ENCODE measurements around the gene RUNX3. TPM values are rescaled to one million over a fixed set of nuclear protein-coding genes. Genes with fewer than 3 reads are reported as not detected.

Gene RUNX3
- polyA plus RNA-seq, 1 donor (not counting 4 experiments of a cell fraction or from before 2014, with no cell fraction given), result not detected

DNA sequence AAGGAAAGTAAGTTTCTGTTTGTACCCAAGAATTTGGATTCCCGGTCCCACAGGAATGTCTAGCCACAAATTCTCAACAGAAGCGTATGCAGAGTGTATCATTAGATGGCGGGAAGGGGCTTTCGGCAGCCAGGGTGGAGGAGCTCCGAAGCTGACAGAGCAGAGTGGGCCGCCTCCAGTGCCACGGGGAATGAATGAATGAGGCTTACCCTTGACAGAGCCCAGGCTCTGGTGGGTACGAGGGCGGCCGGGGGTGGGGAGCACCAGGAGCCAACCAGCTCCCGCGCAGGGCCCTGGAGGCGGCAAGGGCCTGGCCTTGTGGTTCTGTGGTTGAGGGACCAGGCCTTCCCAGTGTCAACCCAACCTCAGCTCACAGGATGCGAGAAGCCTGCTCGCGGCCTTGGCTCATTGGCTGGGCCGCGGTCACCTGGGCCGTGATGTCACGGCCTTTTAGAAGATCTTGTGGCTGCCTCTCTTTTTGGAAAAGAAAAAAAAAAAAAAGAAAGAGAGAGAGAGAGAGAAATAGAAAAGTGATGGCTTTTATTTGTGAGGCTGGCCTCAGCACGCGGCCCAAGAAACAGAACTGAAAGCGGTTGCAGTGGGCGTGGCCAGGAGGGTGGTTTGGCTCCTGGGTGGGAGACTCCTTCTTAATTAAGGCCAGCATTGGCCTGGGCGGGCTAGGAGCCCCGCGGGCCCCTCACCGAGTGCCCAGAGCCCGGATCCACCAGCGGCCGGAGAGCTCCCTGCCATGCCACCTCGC lies 34.9 kb upstream of the RUNX3 start:
- no peak for FAIRE-seq
- peaks cover 5% of the 10 kb centered on the region for H3K4me1 ChIP-seq (ENCODE audit: control insufficient read depth, extremely low read depth, insufficient read depth, low read length)
- dilution Hi-C loops (cut with MboI; ENCODE audit: extremely low pct_ligation_motif_present, low sequenced_read_pairs), result no loop called here
- peaks cover 12% of the 10 kb centered on the region for H3K27me3 ChIP-seq (ENCODE audit: control insufficient read depth, extremely low read depth, insufficient read depth, low read length)
- H2AFZ ChIP-seq (ENCODE audit: control insufficient read depth, low read length), result no peak overlapping the region
- H3K36me3 ChIP-seq (ENCODE audit: control insufficient read depth in 2 of 2, extremely low read depth in 1 of 2, insufficient read depth in 2 of 2, low read length in 2 of 2), result no peaks in the 10 kb centered on the region
- H3K4me2 ChIP-seq (ENCODE audit: control insufficient read depth, extremely low read depth, insufficient read depth, low read depth, low read length), result no peak overlapping the region
- no peak overlapping the region for H3K4me3 ChIP-seq (ENCODE audit: control insufficient read depth in 2 of 3, extremely low read depth in 1 of 3, insufficient read depth in 2 of 3, low read depth in 1 of 3, low read length in 3 of 3)
- H3K9me1 ChIP-seq (ENCODE audit: control insufficient read depth, extremely low read depth, insufficient read depth, low read length), result no peaks in the 10 kb centered on the region
- H3K9me3 ChIP-seq (ENCODE audit: control insufficient read depth, low read depth, low read length), result no peaks in the 10 kb centered on the region
- H3K79me2 ChIP-seq (ENCODE audit: control insufficient read depth, insufficient read depth, low read length), result no peaks in the 10 kb centered on the region
- TF ChIP-seq, protein P1, sequence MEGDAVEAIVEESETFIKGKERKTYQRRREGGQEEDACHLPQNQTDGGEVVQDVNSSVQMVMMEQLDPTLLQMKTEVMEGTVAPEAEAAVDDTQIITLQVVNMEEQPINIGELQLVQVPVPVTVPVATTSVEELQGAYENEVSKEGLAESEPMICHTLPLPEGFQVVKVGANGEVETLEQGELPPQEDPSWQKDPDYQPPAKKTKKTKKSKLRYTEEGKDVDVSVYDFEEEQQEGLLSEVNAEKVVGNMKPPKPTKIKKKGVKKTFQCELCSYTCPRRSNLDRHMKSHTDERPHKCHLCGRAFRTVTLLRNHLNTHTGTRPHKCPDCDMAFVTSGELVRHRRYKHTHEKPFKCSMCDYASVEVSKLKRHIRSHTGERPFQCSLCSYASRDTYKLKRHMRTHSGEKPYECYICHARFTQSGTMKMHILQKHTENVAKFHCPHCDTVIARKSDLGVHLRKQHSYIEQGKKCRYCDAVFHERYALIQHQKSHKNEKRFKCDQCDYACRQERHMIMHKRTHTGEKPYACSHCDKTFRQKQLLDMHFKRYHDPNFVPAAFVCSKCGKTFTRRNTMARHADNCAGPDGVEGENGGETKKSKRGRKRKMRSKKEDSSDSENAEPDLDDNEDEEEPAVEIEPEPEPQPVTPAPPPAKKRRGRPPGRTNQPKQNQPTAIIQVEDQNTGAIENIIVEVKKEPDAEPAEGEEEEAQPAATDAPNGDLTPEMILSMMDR (optimal IDR thresholded peaks at IDR 0.05 in 1 of 3, IDR thresholded peaks at IDR 0.05 in 1 of 3, conservative IDR thresholded peaks at IDR 0.05 in 1 of 3; ENCODE audit: extremely low read depth in 1 of 3, insufficient read depth in 2 of 3, low read length in 3 of 3), result no peak
- TF ChIP-seq EZH2 (IDR thresholded peaks at IDR 0.05; ENCODE audit: low read length), result no peak
- H3K9ac ChIP-seq (ENCODE audit: control insufficient read depth, extremely low read depth, insufficient read depth, low read length), result no peak overlapping the region
- no peak for DNase-seq (ENCODE audit: low read depth, low spot score)
- H4K20me1 ChIP-seq (ENCODE audit: control insufficient read depth, extremely low read depth, insufficient read depth, low read length), result no peaks in the 10 kb centered on the region
- H3K27ac ChIP-seq (ENCODE audit: control insufficient read depth, insufficient read depth, low read length), result no peak overlapping the region

DNA sequence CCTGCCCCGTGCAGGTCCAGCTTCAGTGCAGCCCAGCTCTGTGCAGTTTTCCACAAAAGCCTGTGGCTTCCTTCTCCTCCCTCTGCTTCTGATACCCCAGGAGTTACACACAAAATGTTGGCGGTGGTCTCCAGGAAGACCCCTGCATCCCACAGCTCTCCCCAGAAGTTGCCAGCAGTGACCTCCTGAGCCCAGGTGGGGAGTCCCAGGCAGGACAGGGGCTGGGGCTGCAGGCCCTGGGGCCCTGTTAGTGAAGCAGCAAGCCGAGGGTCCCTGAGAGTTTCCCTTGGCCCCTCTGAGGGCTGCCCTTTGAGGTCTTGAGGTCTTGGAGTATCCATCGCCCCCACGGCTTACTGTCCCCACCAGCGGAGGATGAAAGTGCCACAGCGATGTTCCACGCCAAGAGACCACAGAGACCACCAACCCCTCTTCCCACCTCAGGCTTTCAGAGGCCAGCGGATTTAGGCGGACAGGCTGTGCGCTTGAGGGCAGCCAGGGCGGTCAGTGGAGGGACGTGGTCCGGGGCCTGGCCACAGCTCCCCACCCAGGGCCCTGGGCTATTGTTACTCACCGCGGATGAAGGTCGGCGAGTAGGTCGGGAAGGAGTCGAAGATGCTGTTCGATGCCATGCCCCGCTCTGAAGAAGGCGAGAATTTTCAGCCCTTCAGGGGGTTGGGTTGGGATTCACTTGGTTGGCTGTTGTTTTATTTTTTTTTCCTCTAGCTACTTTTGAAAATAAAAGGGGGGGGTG lies 34.0 kb upstream of the RUNX3 start:
- Histone ChIP-seq H2AFZ (ENCODE audit: control insufficient read depth, low read length) (no peak overlapping the region), H3K9ac (ENCODE audit: control insufficient read depth, extremely low read depth, insufficient read depth, low read length) (no peak overlapping the region), H3K4me2 (ENCODE audit: control insufficient read depth, extremely low read depth, insufficient read depth, low read depth, low read length) (no peak overlapping the region), H3K9me1 (ENCODE audit: control insufficient read depth, extremely low read depth, insufficient read depth, low read length) (no peaks in the 10 kb centered on the region), H3K79me2 (ENCODE audit: control insufficient read depth, insufficient read depth, low read length) (no peaks in the 10 kb centered on the region), H3K4me3 (ENCODE audit: control insufficient read depth in 2 of 3, extremely low read depth in 1 of 3, insufficient read depth in 2 of 3, low read depth in 1 of 3, low read length in 3 of 3) (no peak overlapping the region), H3K4me1 (ENCODE audit: control insufficient read depth, extremely low read depth, insufficient read depth, low read length) (peaks cover under 1% of the 10 kb centered on the region), H3K36me3 (ENCODE audit: control insufficient read depth in 2 of 2, extremely low read depth in 1 of 2, insufficient read depth in 2 of 2, low read length in 2 of 2) (no peaks in the 10 kb centered on the region), H4K20me1 (ENCODE audit: control insufficient read depth, extremely low read depth, insufficient read depth, low read length) (no peaks in the 10 kb centered on the region), H3K9me3 (ENCODE audit: control insufficient read depth, low read depth, low read length) (no peaks in the 10 kb centered on the region), H3K27ac (ENCODE audit: control insufficient read depth, insufficient read depth, low read length) (no peak overlapping the region), H3K27me3 (ENCODE audit: control insufficient read depth, extremely low read depth, insufficient read depth, low read length) (peaks cover 12% of the 10 kb centered on the region)
- dilution Hi-C loops (cut with MboI; ENCODE audit: extremely low pct_ligation_motif_present, low sequenced_read_pairs), result no loop called here
- DNase-seq (ENCODE audit: low read depth, low spot score), result no peak
- FAIRE-seq, result no peak
- TF ChIP-seq, protein P1 (optimal IDR thresholded peaks at IDR 0.05 in 1 of 3, IDR thresholded peaks at IDR 0.05 in 1 of 3, conservative IDR thresholded peaks at IDR 0.05 in 1 of 3; ENCODE audit: extremely low read depth in 1 of 3, insufficient read depth in 2 of 3, low read length in 3 of 3), result no peak
- no peak for TF ChIP-seq EZH2 (IDR thresholded peaks at IDR 0.05; ENCODE audit: low read length)

Data from keratinocyte (primary cell).